CD1c-positive myeloid dendritic cell (primary cell): ENCODE data around the gene P2RX1.

Experiments
- DNase-seq: peaks from one replicate; pipeline ENCODE4 v3.0.0-alpha.2; 2016; ENCODE audit errors: extremely low spot score

The P2RX1 gene

DNA sequence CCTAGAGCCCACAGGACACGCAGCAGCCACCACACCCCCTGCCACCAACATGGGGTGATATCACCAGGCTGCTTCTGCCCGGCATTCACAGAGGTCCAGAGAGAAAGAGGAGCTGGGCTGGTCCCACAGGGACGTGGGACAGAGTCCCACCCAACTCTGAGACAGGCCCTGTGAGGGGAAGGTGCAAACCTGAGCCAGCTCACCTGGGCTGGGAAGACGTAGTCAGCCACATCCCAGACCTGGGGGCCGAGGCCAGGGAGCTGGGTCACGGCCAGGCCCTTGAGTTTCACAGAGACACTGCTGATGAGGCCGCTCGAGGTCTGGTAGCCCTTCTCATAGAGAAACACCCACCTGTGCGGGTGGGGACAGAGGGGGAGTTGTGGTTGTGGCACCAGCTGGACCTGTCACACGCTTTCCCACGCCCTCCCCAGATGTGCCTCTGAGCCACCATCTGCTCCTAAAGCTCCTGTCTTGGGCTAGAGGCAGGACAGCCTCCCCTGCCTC, 11.2 kb downstream of the P2RX1 start:
- no peak for DNase-seq

DNA sequence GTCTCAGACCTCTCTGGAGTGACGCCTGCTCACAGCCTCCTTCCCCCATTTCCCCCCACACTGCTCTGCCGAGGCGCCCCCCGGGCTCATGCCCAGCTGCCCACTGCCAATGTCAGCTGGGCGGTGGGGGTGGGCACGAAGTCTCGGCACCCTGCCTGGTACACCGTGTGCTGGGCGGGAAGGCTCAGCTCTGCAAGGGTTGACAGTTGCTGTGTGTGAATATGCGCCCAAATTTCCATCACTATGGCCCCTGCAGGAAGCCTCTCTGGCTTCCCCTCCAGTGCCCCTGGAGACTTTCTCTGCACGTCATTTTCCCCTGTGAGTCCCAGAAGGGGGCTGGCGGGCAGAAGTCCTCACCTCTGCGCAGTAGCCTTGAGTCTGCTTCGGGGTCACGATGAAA, 11.8 kb downstream of the P2RX1 start:
- DNase-seq: no peak

DNA sequence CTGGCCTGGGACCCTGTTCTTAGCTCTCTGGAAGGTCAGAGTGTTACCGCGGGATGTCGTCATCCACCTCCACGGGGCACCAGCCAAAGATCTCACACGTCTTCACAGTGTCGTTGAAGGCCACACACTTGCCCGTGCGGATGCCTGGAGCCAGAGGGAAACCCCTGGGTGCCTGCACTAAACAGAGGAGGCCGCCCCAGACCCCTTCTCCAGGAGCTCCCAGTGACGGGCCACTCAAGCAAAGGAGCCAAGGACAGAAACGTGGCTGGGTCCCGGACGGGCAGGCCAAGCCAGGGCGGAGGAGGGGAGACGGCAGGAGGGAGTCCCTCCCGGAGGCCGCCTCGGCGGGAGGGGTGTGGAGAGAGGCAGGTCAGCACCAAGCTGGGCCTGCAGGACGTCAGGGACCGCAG, 12.4 kb downstream of the P2RX1 start:
- no peak for DNase-seq

- DNase-seq: no peak
Measured at GRCh38 chr17:3903051-3903825, 13.0 kb downstream of the P2RX1 start.

DNA sequence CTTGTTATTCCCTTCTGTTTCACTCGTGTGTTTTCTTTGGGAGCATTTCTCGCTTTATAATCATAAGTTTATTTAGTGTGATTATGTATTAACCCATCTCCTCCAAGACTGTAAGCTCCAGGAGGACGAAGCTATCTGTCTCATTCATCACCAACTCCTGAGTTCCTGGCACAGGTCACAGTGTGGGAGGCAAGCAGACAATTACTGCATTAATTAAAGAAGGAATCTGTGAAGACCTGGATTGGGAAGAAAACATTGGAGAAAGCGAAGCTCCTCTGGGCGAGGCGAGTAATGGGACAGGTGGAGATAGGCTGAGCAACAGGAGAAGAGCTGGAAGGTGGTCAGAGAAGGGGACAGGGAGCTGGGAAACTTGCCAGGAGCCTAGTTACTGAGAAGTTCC, 15.6 kb downstream of the P2RX1 start:
- no peak for DNase-seq

DNA sequence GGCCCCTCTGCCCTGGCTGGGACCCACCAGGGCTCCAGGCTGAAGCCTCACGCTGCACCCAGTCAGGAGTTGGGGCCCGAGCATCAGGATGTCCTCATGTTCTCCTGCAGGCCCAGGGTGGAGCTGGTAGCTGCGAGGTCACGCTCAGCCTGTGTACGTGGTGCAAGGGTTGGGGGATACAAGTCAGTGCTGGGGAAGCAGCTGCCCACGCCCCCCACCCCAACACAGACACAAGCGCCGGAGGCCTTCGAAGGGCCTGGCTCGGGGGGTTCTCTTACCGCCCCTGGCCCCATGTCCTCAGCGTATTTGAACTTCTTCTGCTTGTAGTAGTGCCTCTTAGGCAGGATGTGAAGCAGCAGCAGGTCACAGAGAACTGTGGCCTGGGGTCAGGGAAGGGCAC, 18.5 kb downstream of the P2RX1 start:
- no peak for DNase-seq

DNA sequence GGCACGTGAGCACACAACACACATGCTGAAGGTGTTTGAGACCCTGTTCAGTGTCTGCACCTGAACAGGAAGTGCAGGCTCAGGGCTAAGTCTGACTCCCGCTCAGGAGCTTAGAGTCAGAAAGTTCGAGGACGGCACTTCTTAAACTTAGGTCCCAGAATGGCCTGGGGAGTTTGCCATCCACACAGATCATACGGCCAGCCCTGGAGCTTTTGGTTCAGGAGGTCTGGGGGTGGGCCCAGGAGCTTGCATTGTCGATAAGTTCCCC, 19.4 kb downstream of the P2RX1 start:
- DNase-seq: no peak

GRCh38 chr17:3896108-3896967, 19.9 kb downstream of the P2RX1 start:
- DNase-seq: no peak

DNA sequence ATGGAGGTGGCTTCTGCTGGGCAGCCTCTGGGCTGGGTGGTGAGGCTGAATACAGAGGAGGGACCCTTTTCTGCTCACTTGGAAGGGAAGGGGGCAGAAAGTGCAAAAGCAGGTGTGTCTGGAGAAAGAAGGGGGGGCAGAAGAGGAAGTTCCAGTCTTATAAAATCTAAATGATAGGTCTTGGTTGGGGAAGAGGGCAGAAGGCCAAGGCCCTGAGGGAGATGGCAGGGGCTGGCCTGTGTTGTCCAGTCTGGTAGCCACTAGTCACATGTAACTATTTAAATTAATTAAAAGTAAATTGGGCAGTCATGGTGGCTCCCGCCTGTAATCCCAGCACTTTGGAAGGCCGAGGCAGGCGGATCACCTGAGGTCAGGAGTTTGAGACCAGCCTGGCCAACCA, 20.9 kb downstream of the P2RX1 start:
- no peak for DNase-seq

- peak; percentile 69 for DNase-seq
Measured at GRCh38 chr17:3894911-3895343, 21.3 kb downstream of the P2RX1 start.

DNA sequence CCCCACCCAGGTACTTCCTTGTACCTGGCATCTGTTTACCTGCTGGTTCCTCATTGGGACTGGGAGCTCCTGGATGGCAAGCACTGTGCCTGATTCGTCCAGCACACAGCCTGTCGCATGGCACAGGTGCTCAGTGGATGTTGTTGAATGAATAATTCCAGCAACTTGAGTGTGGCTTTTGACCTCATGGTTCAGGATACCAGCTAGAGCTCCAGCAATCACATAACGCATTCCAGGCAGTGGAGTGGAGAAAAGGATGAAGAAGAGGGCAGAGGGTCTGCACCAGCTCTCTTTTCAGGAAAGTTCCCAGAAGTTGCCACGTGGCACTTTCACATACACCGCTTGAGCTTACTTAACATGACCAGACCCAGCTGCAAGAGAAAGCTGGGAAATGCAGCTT, 22.1 kb downstream of the P2RX1 start:
- no peak for DNase-seq

DNA sequence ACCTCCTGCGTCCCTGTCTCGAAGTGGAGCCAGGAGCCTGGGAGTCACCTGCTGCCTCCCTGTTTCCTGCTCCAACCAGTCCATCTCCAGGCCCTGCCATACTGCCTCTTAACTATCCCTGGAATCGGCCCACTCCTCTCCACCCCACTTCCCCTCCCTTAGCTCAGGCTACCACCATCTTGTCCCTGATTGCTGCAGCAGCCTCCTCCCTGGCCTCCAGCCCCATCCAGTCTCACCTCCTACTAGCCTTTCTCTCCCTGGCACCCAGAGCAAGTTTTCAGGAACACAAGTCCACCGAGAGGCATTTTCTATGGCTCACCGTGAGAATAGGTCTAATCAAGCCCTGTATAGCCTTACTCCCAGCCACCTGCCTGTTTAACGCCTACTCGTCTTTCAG, 22.5 kb downstream of the P2RX1 start:
- no peak for DNase-seq

DNA sequence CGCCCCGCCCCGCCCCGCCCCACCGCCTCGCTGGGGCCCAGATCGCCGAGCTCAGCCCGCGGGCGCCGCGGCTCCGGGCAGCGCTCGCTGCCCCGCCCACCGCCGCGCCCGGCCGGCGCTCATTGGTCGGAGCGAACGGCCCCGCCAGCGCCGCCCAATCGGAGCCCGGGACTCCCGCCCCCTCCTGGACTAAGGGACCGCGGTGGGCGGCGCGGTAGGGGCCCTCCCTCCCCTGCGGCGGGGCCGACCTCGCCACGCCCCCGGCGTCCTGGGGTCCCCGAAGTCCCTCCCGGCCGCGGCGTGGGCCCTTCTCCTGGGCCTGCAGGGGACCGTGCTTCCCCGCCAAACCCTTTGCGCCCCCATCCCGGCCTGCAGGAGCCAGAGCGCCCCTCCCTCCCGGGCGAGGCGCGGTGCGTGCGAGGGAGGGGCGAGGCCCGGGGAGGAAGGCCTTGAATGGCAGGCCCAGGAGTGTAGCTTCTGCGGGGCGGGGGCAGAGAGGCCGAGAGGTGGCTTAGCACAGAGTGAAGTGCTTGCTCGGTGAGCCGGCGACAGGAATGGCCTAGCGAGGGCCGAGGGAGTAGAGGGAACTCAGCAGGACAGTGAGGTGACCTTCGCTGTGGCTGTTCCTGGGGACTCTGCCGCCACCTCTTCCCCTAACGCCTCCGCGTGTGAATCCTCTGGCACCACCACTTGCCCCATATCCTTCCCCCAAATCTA, 23.1 kb downstream of the P2RX1 start, which contains the start of gene CAMKK1:
CAMKK1 (minus strand) TSS at position 51 of the 717 bp plus-strand sequence. CDS start 7,366 bp downstream, outside the sequence.
- DNase-seq: peak; percentile 96

DNA sequence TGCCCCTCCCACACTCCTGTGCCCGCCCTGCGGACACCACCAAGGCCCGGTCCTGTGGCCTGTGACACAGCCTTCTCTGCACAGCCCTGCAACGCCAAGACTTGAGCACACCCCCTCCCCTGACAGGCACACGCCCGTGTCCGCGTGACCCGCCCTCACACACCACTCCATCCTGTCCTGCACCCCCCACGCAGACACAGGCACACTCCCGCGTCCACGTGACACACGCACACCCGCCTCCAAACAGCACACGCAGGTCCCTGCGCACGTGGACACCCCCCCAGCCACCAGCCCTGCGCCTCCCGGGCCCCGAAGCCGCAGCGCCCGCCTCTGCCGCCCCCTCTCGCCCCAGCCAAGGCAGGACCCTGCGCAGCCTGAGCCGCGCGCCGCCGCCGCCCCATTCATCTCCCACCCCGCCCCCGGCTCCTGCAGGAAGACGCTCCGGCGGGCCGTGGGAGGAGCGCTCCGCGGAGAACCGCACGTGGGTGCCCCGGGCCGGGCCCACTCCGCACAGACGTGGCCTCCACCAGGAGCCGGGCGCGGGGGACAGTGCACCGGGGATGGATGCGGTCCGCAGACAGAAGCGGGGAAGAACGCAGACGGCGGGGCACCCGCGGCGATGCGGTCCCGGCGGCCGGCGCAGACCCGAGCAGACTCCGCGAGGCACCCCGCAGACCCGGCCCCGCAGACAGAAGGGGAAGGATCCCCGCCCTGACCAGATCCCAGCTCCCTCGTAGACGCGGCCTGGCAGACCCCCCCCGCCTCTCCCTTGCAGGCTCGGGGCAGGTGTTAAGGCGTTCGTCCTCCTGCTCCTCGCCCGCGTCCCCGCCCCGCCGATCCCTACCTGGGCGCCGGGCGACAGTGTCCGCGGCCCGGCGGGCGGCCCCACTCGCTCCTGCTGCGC, 23.9 kb downstream of the P2RX1 start:
- DNase-seq: peak; percentile 94

GRCh38 chr17:3891626-3892094, 24.6 kb downstream of the P2RX1 start:
- DNase-seq: no peak

DNA sequence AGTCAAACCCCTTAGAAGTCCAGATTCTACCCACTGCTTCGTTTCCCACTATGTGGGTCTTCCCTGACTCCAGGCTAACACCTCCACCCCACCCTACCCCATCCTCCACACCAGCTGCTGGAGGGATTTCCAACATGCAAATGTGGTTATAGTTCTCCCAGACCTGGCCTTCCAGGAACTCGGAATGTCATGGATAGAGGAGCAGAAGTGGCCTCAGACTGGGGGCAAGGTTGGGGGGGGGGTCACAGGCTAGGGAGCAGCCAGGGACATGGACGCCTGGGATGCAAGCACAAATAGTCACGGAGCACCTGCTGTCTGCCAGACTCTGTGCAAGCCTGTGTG, 25.4 kb downstream of the P2RX1 start:
- DNase-seq: no peak

GRCh38 chr17:3890082-3890877, 26.0 kb downstream of the P2RX1 start:
- DNase-seq: peak; percentile 66

DNA sequence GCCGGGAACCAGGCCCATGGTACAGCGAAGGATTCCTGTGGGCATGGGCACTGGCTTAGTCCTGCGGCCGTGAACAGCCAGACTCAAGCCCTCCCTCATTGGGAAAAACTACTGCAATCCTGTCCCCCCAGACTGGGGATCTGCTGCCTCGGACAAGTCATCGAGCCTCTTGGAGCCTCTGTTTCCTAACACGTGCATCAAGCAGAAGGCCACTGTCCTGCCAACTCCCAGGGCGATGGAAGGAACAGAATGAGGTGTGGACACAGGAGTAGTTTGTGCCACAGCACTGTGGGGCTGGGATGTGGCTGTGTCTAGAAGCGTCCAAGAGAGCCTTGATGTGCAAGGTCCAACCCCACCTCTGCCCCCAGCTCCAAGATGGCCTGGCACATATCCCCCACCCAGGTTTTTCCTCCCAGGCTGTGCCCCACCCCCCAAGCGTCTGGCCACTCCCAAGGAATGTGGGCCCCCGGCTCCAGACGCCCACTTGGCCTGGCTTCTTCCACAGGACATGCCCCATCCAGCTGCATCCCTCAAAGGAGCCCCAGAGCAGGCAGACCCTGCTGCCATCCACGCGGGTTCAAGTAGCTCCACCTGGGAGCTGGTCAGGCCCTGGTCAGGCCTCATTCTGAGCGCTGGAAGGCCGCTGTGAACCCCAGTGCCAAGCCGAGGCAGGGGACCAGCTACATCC, 26.8 kb downstream of the P2RX1 start:
- no peak for DNase-seq

DNA sequence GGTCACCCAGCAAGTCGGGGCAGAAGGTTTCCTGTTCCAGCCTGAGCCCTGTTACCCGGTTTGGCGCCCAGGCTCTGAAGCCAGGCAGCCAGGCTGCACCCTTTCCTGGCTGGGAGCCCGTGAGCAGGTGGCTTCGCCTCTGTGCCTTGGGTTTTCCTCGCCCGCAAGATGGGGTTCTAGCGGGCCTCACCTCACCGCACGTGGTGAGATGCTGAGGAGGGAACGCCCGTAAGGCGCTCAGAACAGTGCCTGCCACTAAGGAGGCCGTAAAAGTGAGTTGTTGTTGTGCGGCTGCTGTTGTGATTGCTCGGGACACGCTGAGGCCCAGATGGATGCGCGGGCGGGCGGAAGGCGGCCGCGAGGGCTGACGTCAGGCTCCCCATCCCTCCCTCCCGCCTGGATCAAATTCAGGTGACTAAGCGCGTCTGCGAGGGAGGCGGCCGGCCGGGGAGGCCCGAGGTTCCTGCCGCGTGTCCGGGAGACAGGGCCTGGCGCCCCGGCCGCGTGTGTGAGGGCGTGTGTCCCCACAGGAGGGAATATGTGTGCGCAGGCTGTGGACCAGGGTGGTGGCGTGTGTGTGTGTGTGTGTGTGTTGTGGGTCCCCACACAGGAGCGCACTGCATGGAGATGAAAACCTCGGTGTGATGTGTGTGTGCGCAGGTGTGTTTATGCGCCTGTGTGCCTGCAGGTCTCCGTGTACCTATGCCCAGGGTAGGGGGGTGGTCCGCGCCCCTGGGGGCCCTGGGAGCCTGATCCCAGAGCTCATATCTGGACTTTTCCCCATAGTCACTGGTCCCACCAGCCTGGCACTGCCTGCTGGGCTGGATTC, 27.7 kb downstream of the P2RX1 start:
- DNase-seq: no peak
